CD14-positive monocyte (primary cell): ENCODE data around the gene CKAP5. TPM values are rescaled to one million over a fixed set of nuclear protein-coding genes. Genes with fewer than 3 reads are reported as not detected.
A peak's percentile ranks its signal among the peaks of the same experiment; 100 is the strongest.

Experiments
- DNase-seq, 3 donors: peaks; one replicate each; pipeline ENCODE4 v3.0.0-alpha.2; 2011 to 2022
- H2AFZ ChIP-seq: 2 replicates; pipeline ENCODE4 v1.6.0; 2012; ENCODE audit warnings: mild to moderate bottlenecking, low read depth, low read length, inconsistent platforms; ENCODE audit not compliant: insufficient read depth, poor library complexity, severe bottlenecking
- H3K27ac ChIP-seq, 2 donors: 1 replicate in 1 of 2; 2 replicates in 1 of 2; pipeline ENCODE4 v1.5.1; 2012 to 2013; ENCODE audit warnings: low read length in 2 of 2, control low read depth in 1 of 2, inconsistent platforms in 1 of 2, low read depth in 1 of 2, mild to moderate bottlenecking in 1 of 2
- H3K27me3 ChIP-seq, 2 donors: one replicate each; pipeline versions ENCODE4 v1.6.0 to v1.6.1; 2011 to 2013; ENCODE audit warnings: low read length in 2 of 2; ENCODE audit not compliant: control insufficient read depth in 2 of 2, insufficient read depth in 2 of 2
- H3K36me3 ChIP-seq, 2 donors: replicated peaks in 1 of 2; 1 replicate in 1 of 2; 2 replicates in 1 of 2; pipeline versions ENCODE4 v1.5.1 to v1.6.1; 2012 to 2013; ENCODE audit warnings: low read length in 2 of 2, control low read depth in 1 of 2, inconsistent platforms in 1 of 2, mild to moderate bottlenecking in 1 of 2; ENCODE audit not compliant: insufficient read depth in 2 of 2, control insufficient read depth in 1 of 2
- H3K4me1 ChIP-seq, 2 donors: 1 replicate in 1 of 2; 2 replicates in 1 of 2; pipeline versions ENCODE4 v1.5.1 to v1.6.1; 2012 to 2013; ENCODE audit warnings: low read length in 2 of 2, control low read depth in 1 of 2, inconsistent platforms in 1 of 2, mild to moderate bottlenecking in 1 of 2, moderate library complexity in 1 of 2; ENCODE audit not compliant: insufficient read depth in 2 of 2, control insufficient read depth in 1 of 2
- H3K4me2 ChIP-seq: replicated peaks from 2 replicates; pipeline ENCODE3; 2012; ENCODE audit warnings: low read length, moderate library complexity, mild to moderate bottlenecking; ENCODE audit not compliant: poor library complexity, severe bottlenecking; ENCODE audit errors: extremely low read depth
- H3K4me3 ChIP-seq, 3 experiments: fragments of 200-600 bp in 1 of 3; sonication (generic) in 1 of 3; replicated peaks in 1 of 3; 1 replicate in 2 of 3; 2 replicates in 1 of 3; pipeline ENCODE4 v1.5.1; 2011 to 2013; ENCODE audit warnings: low read length in 3 of 3, mild to moderate bottlenecking in 3 of 3, control low read depth in 2 of 3, low read depth in 2 of 3, inconsistent platforms in 1 of 3, moderate library complexity in 1 of 3
- H3K79me2 ChIP-seq: 2 replicates; pipeline ENCODE4 v1.6.0; 2012; ENCODE audit warnings: mild to moderate bottlenecking, control low read depth, inconsistent platforms, low read length, moderate library complexity; ENCODE audit not compliant: insufficient read depth
- H3K9ac ChIP-seq: 2 replicates; pipeline ENCODE4 v1.6.0; 2017; ENCODE audit warnings: low read length, mild to moderate bottlenecking; ENCODE audit not compliant: insufficient read depth, poor library complexity, severe bottlenecking
- H3K9me3 ChIP-seq, 2 donors: replicated peaks in 1 of 2; 1 replicate in 1 of 2; 2 replicates in 1 of 2; pipeline versions ENCODE4 v1.5.1 to v1.6.1; 2012 to 2013; ENCODE audit warnings: low read length in 2 of 2, control low read depth in 1 of 2; ENCODE audit not compliant: control insufficient read depth in 1 of 2, insufficient read depth in 1 of 2
- H4K20me1 ChIP-seq: 2 replicates; pipeline ENCODE4 v1.6.0; 2012; ENCODE audit warnings: mild to moderate bottlenecking, low read length, control low read depth, moderate library complexity; ENCODE audit not compliant: insufficient read depth
- H3K27ac Mint-ChIP-seq, 7 donors: one replicate each; pipeline ENCODE4 v1.8.0; 2020; ENCODE audit warnings: mild to moderate bottlenecking in 7 of 7, mixed read lengths in 7 of 7, moderate library complexity in 6 of 7, inconsistent platforms in 2 of 7
- H3K27me3 Mint-ChIP-seq, 3 donors: one replicate each; pipeline ENCODE4 v1.8.0; 2021 to 2022; ENCODE audit warnings: low read depth in 3 of 3, mild to moderate bottlenecking in 3 of 3, mixed read lengths in 3 of 3, moderate library complexity in 3 of 3, inconsistent platforms in 1 of 3
- H3K36me3 Mint-ChIP-seq, 2 donors: one replicate each; pipeline ENCODE4 v1.8.0; 2020; ENCODE audit warnings: mixed read lengths in 2 of 2, inconsistent platforms in 1 of 2, mild to moderate bottlenecking in 1 of 2
- H3K4me1 Mint-ChIP-seq: one replicate; pipeline ENCODE4 v1.8.0; 2020; ENCODE audit warnings: mild to moderate bottlenecking, mixed read lengths
- H3K4me3 Mint-ChIP-seq, 2 donors: one replicate each; pipeline ENCODE4 v1.8.0; 2020; ENCODE audit warnings: mild to moderate bottlenecking in 2 of 2, mixed read lengths in 2 of 2, moderate library complexity in 1 of 2
- H3K9me3 Mint-ChIP-seq, 7 donors: one replicate each; pipeline ENCODE4 v1.8.0; 2020 to 2022; ENCODE audit warnings: mixed read lengths in 7 of 7, mild to moderate bottlenecking in 6 of 7, moderate library complexity in 6 of 7, inconsistent platforms in 2 of 7
- CTCF ChIP-seq: fragments of 200-600 bp; IDR thresholded peaks from one replicate; pipeline ENCODE4 v1.8.0; 2022; ENCODE audit warnings: antibody characterized with exemption, mild to moderate bottlenecking
- WGBS: methylation state at CpG from one replicate; pipeline ENCODE4 v1.1.5; 2013; ENCODE audit warnings: missing lambda C conversion rate; ENCODE audit not compliant: insufficient coverage; 5-methylcytosine and 5-hydroxymethylcytosine counted together
- intact Hi-C, 2 donors: fragments of 100-400 bp; cut with micrococcal nuclease; formaldehyde crosslinking; loops; one replicate each; pipeline versions ENCODE4 v1.15.0 to v1.15.1; 2023
- polyA plus RNA-seq, 3 donors: library from polyadenylated mRNA; depleted of rRNA in 1 of 3; unstranded in 2 of 3; stranded (reverse) in 1 of 3; fragments of 300-500 nt in 2 of 3; fragments of >200 nt in 1 of 3; fragmentation: Illumina TruSeq in 2 of 3; gene quantifications; 1 replicate in 2 of 3; 2 replicates in 1 of 3; pipeline ENCODE4 v1.2.3, GENCODE V29; 2012 to 2021

CKAP5 gene
- polyA plus RNA-seq, 3 donors: 6.4 to 10.2 (median 7.9) TPM

GRCh38 chr11:46826310-46827044 lies 19.6 kb downstream of the CKAP5 start:
- peaks cover 12% of the 10 kb centered on the region for H4K20me1 ChIP-seq
- peak overlapping the region in 1 of 2 donors; percentile 67 for H3K27ac ChIP-seq
- 4% methylated on average over 29 of the region's 32 CpGs for WGBS
- TF ChIP-seq CTCF: no peak
- peak; percentile 34 to 52 (median 49) for DNase-seq
- Mint-ChIP-seq H3K9me3 (no peaks in the 10 kb centered on the region), H3K27ac (peak overlapping the region; percentile 57 to 82 (median 73)), H3K36me3 (peaks cover 2 to 8% of the 10 kb centered on the region in 2 donors), H3K27me3 (peaks cover 0 to 1% (median 0%) of the 10 kb centered on the region in 3 donors), H3K4me1 (peaks cover 21% of the 10 kb centered on the region), H3K4me3 (peak overlapping the region; percentile 86 to 96)
- no peaks in the 10 kb centered on the region for H3K9me3 ChIP-seq
- intact Hi-C loops: no loop called here
- peak overlapping the region; percentile 54 to 82 (median 68) for H3K4me3 ChIP-seq
- no peaks in the 10 kb centered on the region for H3K36me3 ChIP-seq
- peaks cover 11 to 13% of the 10 kb centered on the region in 2 donors for H3K4me1 ChIP-seq
- peak overlapping the region; percentile 85 for H2AFZ ChIP-seq
- H3K27me3 ChIP-seq: no peaks in the 10 kb centered on the region
- peak overlapping the region; percentile 61 for H3K9ac ChIP-seq
- H3K4me2 ChIP-seq: peak overlapping the region; percentile 87
- H3K79me2 ChIP-seq: peaks cover 100% of the 10 kb centered on the region

GRCh38 chr11:46808799-46809431 lies 37.2 kb downstream of the CKAP5 start:
- H3K4me1 ChIP-seq: no peaks in the 10 kb centered on the region
- no peak overlapping the region for H2AFZ ChIP-seq
- peak overlapping the region in 4 of 7 donors; percentile 7 to 78 (median 66) for H3K27ac Mint-ChIP-seq
- no peaks in the 10 kb centered on the region for H3K9me3 Mint-ChIP-seq
- H3K36me3 Mint-ChIP-seq: peaks cover 62 to 84% of the 10 kb centered on the region in 2 donors
- H3K27me3 Mint-ChIP-seq: peaks cover 0 to 2% (median 0%) of the 10 kb centered on the region in 3 donors
- no peak overlapping the region for H3K4me3 Mint-ChIP-seq
- peaks cover 3% of the 10 kb centered on the region for H3K4me1 Mint-ChIP-seq
- H3K27me3 ChIP-seq: no peaks in the 10 kb centered on the region
- WGBS: no CpG with 5 or more reads among the region's 3 CpGs
- no peaks in the 10 kb centered on the region for H3K9me3 ChIP-seq
- peaks cover 53 to 84% of the 10 kb centered on the region in 2 donors for H3K36me3 ChIP-seq
- peak in 1 of 3 donors; percentile 10 for DNase-seq
- H3K4me3 ChIP-seq: no peak overlapping the region
- H3K27ac ChIP-seq: peak overlapping the region in 1 of 2 donors; percentile 46
- no peaks in the 10 kb centered on the region for H4K20me1 ChIP-seq
- no peaks in the 10 kb centered on the region for H3K79me2 ChIP-seq
- H3K4me2 ChIP-seq: no peak overlapping the region
- TF ChIP-seq CTCF: no peak
- no peak overlapping the region for H3K9ac ChIP-seq
- intact Hi-C loops: no loop called here
